Measurements from ENCODE around the gene IL4I1. TPM values are rescaled to one million over a fixed set of nuclear protein-coding genes. Genes with fewer than 3 reads are reported as not detected.
"Not testable (repeated sequence)": the region's sequence is repeated elsewhere in the genome, so short reads cannot be mapped to it uniquely, and the experiment has no call there.

Gene IL4I1
- total RNA-seq, 1 experiment from 2014 or later, result 1.5 TPM

- Histone ChIP-seq H3K36me3 (ENCODE audit: control insufficient read depth, insufficient read depth, low read length) (no peaks in the 10 kb centered on the region; the same call in none of the 2 replicates), H3K27ac (ENCODE audit: low read length) (no peak overlapping the region), H3K27me3 (ENCODE audit: control insufficient read depth, insufficient read depth, low read length) (no peaks in the 10 kb centered on the region), H3K9me3 (ENCODE audit: control insufficient read depth, insufficient read depth, low read depth, low read length) (no peaks in the 10 kb centered on the region), H3K4me3 (ENCODE audit: low read depth in 2 of 2, low read length in 2 of 2) (no peak overlapping the region), H3K4me1 (ENCODE audit: control insufficient read depth, insufficient read depth, low read length) (peaks cover 12% of the 10 kb centered on the region)
- no peak for ATAC-seq
- ChIA-PET POLR2A (interaction anchor here (0.6 kb wide), 1 partner anchor 48 kb away, joined by 4 read pairs; no protein-coding TSS in a partner anchor), CTCF (no interaction called here)
- no peak for DNase-seq (ENCODE audit: low read depth, low spot score)
- TF ChIP-seq CTCF (IDR thresholded peaks at IDR 0.05) (no peak), POLR2AphosphoS5 (IDR thresholded peaks at IDR 0.05; ENCODE audit: low read depth, low read length) (no peak), SIN3A (IDR thresholded peaks at IDR 0.05; ENCODE audit: borderline replicate concordance, insufficient read depth, low read depth, low read length) (no peak), TCF7L2 (IDR thresholded peaks at IDR 0.05; ENCODE audit: low read depth, low read length) (no peak)
- TF ChIP-seq, protein P1, sequence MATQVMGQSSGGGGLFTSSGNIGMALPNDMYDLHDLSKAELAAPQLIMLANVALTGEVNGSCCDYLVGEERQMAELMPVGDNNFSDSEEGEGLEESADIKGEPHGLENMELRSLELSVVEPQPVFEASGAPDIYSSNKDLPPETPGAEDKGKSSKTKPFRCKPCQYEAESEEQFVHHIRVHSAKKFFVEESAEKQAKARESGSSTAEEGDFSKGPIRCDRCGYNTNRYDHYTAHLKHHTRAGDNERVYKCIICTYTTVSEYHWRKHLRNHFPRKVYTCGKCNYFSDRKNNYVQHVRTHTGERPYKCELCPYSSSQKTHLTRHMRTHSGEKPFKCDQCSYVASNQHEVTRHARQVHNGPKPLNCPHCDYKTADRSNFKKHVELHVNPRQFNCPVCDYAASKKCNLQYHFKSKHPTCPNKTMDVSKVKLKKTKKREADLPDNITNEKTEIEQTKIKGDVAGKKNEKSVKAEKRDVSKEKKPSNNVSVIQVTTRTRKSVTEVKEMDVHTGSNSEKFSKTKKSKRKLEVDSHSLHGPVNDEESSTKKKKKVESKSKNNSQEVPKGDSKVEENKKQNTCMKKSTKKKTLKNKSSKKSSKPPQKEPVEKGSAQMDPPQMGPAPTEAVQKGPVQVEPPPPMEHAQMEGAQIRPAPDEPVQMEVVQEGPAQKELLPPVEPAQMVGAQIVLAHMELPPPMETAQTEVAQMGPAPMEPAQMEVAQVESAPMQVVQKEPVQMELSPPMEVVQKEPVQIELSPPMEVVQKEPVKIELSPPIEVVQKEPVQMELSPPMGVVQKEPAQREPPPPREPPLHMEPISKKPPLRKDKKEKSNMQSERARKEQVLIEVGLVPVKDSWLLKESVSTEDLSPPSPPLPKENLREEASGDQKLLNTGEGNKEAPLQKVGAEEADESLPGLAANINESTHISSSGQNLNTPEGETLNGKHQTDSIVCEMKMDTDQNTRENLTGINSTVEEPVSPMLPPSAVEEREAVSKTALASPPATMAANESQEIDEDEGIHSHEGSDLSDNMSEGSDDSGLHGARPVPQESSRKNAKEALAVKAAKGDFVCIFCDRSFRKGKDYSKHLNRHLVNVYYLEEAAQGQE (IDR thresholded peaks at IDR 0.05; ENCODE audit: insufficient read depth in 1 of 2, low read depth in 2 of 2, low read length in 1 of 2), result no peak
- intact Hi-C loops (cut with micrococcal nuclease; ENCODE audit: unreplicated experiment) (no loop called here), in situ Hi-C loops (cut with HindIII; ENCODE audit: low pct_unique_long_range_greater_than_20kb, low sequenced_read_pairs) (no loop called here)
- no TSS peak for BruUV-seq (replicated peaks)
Measured at GRCh38 chr19:49926515-49926914, 29.8 kb upstream of the IL4I1 start.

DNA sequence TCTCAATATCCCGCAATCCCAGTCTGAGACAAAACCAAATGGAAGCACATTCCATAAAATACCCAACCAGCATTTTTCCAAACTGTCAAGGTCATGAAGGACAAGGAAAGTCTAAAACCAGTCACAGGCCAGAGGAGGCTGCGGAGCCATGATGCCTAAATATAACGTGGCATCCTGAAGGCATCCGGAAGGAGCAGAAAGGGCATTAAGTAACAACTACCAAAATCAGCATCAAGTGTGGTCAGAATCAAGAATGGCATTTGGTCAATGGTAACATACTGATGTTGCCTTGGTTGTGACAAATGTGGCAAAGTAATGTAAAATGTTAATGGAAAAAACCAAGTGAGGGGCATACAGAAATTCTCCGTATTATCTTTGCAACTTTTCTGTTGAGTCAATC, 28.8 kb upstream of the IL4I1 start:
- intact Hi-C loops (cut with micrococcal nuclease; ENCODE audit: unreplicated experiment), result no loop called here
- no peak overlapping the region for H3K27ac ChIP-seq (ENCODE audit: low read length)
- POLR2A ChIA-PET, result no interaction called here
- in situ Hi-C loops (cut with HindIII; ENCODE audit: low pct_unique_long_range_greater_than_20kb, low sequenced_read_pairs), result no loop called here
- ATAC-seq (no peak), DNase-seq (ENCODE audit: low read depth, low spot score) (no peak)
- H3K4me3 ChIP-seq (ENCODE audit: low read depth in 2 of 2, low read length in 2 of 2), result no peak overlapping the region
- no peaks in the 10 kb centered on the region; the same call in none of the 2 replicates for H3K36me3 ChIP-seq (ENCODE audit: control insufficient read depth, insufficient read depth, low read length)
- no TSS peak for BruUV-seq (replicated peaks)
- H3K4me1 ChIP-seq (ENCODE audit: control insufficient read depth, insufficient read depth, low read length), result peaks cover 8% of the 10 kb centered on the region
- no peaks in the 10 kb centered on the region for H3K27me3 ChIP-seq (ENCODE audit: control insufficient read depth, insufficient read depth, low read length)
- H3K9me3 ChIP-seq (ENCODE audit: control insufficient read depth, insufficient read depth, low read depth, low read length), result no peaks in the 10 kb centered on the region
- CTCF ChIA-PET, result no interaction called here
- no peak for TF ChIP-seq POLR2AphosphoS5 (IDR thresholded peaks at IDR 0.05; ENCODE audit: low read depth, low read length)
- no peak for TF ChIP-seq TCF7L2 (IDR thresholded peaks at IDR 0.05; ENCODE audit: low read depth, low read length)
- TF ChIP-seq CTCF (IDR thresholded peaks at IDR 0.05), result no peak
- TF ChIP-seq, protein P1 (IDR thresholded peaks at IDR 0.05; ENCODE audit: insufficient read depth in 1 of 2, low read depth in 2 of 2, low read length in 1 of 2), result no peak
- TF ChIP-seq SIN3A (IDR thresholded peaks at IDR 0.05; ENCODE audit: borderline replicate concordance, insufficient read depth, low read depth, low read length), result no peak

- POLR2A ChIA-PET; BruUV-seq (replicated peaks): not testable (repeated sequence)
Measured at GRCh38 chr19:49924881-49925210, 28.2 kb upstream of the IL4I1 start.

More at GRCh38 chr19:49924881-49925210, 28.2 kb upstream of the IL4I1 start:
- H3K36me3 ChIP-seq (ENCODE audit: control insufficient read depth, insufficient read depth, low read length); H3K27me3 ChIP-seq (ENCODE audit: control insufficient read depth, insufficient read depth, low read length); CTCF ChIA-PET; H3K4me3 ChIP-seq (ENCODE audit: low read depth in 2 of 2, low read length in 2 of 2); H3K9me3 ChIP-seq (ENCODE audit: control insufficient read depth, insufficient read depth, low read depth, low read length); ATAC-seq; intact Hi-C loops (cut with micrococcal nuclease; ENCODE audit: unreplicated experiment); in situ Hi-C loops (cut with HindIII; ENCODE audit: low pct_unique_long_range_greater_than_20kb, low sequenced_read_pairs); H3K4me1 ChIP-seq (ENCODE audit: control insufficient read depth, insufficient read depth, low read length); DNase-seq (ENCODE audit: low read depth, low spot score); H3K27ac ChIP-seq (ENCODE audit: low read length): not testable (repeated sequence)

Data from Panc1 (cell line).